Neural cell (in vitro differentiated cells): ENCODE results near the gene LMO2.

ENCODE experiments used
- EP300 ChIP-seq: fragments of 450-650 bp; conservative IDR thresholded peaks from 2 replicates; pipeline ENCODE4 v1.6.1; 2014; ENCODE audit warnings: antibody characterized with exemption, mild to moderate bottlenecking, moderate library complexity; ENCODE audit not compliant: poor library complexity, severe bottlenecking
- EZH2 ChIP-seq: fragments of 200-600, 300-800 bp; shearing (Covaris generic), sonication (generic); IDR thresholded peaks from 2 replicates; pipeline ENCODE4 v1.6.1; 2014; ENCODE audit warnings: antibody characterized with exemption, low read length, borderline replicate concordance, mild to moderate bottlenecking; ENCODE audit not compliant: insufficient read depth, poor library complexity, severe bottlenecking
- MXI1 ChIP-seq: fragments of 450-650 bp; conservative IDR thresholded peaks from 2 replicates; pipeline ENCODE4 v1.6.1; 2014; ENCODE audit warnings: antibody characterized with exemption, mild to moderate bottlenecking; ENCODE audit not compliant: poor library complexity, severe bottlenecking
- POLR2AphosphoS5 ChIP-seq: IDR thresholded peaks from 2 replicates; pipeline ENCODE4 v1.6.1; 2012
- RAD21 ChIP-seq: fragments of 450-650 bp; conservative IDR thresholded peaks from 2 replicates; pipeline ENCODE4 v1.6.1; 2014; ENCODE audit warnings: antibody characterized with exemption, mild to moderate bottlenecking, moderate library complexity
- SMC3 ChIP-seq: fragments of 450-650 bp; conservative IDR thresholded peaks from 2 replicates; pipeline ENCODE4 v1.6.1; 2014; ENCODE audit warnings: antibody characterized with exemption, mild to moderate bottlenecking, moderate library complexity; ENCODE audit not compliant: poor library complexity
- TAF1 ChIP-seq: IDR thresholded peaks from 2 replicates; pipeline ENCODE4 v1.6.1; 2012; ENCODE audit warnings: low read depth
- TF ChIP-seq, protein P1 (sequence below): fragments of 450-650 bp; IDR thresholded peaks from 2 replicates; pipeline ENCODE4 v1.5.1; 2014; ENCODE audit warnings: antibody characterized with exemption, mild to moderate bottlenecking, moderate library complexity; ENCODE audit not compliant: poor library complexity, severe bottlenecking
- TF ChIP-seq, protein P2 (sequence below): IDR thresholded peaks from 2 replicates; pipeline ENCODE4 v1.6.1; 2012; ENCODE audit warnings: borderline replicate concordance

DNA sequence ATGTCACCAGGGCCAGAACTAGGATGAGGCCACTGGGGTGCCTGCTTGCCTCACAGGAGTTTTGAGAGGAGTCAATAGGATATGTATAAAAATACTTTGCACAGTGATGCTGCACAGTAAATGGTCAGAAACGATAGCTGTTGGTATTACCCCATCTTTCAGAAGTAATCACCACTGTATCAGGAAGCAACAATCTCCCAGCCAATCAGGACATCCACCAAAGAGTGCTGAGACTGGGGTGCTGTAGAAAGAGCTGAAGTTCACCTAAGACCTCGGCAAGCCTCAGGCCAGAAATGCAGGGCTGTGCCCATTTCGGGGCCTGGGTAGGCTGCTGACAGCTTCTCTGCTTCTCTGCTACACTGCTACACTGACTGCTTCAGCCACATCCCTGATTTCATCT lies 17.4 kb downstream of the LMO2 start:
- TF ChIP-seq, protein P1, sequence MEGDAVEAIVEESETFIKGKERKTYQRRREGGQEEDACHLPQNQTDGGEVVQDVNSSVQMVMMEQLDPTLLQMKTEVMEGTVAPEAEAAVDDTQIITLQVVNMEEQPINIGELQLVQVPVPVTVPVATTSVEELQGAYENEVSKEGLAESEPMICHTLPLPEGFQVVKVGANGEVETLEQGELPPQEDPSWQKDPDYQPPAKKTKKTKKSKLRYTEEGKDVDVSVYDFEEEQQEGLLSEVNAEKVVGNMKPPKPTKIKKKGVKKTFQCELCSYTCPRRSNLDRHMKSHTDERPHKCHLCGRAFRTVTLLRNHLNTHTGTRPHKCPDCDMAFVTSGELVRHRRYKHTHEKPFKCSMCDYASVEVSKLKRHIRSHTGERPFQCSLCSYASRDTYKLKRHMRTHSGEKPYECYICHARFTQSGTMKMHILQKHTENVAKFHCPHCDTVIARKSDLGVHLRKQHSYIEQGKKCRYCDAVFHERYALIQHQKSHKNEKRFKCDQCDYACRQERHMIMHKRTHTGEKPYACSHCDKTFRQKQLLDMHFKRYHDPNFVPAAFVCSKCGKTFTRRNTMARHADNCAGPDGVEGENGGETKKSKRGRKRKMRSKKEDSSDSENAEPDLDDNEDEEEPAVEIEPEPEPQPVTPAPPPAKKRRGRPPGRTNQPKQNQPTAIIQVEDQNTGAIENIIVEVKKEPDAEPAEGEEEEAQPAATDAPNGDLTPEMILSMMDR = no peak
- TF ChIP-seq EP300 (no peak), POLR2AphosphoS5 (no peak), MXI1 (no peak), EZH2 (no peak), RAD21 (no peak), SMC3 (no peak), TAF1 (no peak)
- TF ChIP-seq, protein P2, sequence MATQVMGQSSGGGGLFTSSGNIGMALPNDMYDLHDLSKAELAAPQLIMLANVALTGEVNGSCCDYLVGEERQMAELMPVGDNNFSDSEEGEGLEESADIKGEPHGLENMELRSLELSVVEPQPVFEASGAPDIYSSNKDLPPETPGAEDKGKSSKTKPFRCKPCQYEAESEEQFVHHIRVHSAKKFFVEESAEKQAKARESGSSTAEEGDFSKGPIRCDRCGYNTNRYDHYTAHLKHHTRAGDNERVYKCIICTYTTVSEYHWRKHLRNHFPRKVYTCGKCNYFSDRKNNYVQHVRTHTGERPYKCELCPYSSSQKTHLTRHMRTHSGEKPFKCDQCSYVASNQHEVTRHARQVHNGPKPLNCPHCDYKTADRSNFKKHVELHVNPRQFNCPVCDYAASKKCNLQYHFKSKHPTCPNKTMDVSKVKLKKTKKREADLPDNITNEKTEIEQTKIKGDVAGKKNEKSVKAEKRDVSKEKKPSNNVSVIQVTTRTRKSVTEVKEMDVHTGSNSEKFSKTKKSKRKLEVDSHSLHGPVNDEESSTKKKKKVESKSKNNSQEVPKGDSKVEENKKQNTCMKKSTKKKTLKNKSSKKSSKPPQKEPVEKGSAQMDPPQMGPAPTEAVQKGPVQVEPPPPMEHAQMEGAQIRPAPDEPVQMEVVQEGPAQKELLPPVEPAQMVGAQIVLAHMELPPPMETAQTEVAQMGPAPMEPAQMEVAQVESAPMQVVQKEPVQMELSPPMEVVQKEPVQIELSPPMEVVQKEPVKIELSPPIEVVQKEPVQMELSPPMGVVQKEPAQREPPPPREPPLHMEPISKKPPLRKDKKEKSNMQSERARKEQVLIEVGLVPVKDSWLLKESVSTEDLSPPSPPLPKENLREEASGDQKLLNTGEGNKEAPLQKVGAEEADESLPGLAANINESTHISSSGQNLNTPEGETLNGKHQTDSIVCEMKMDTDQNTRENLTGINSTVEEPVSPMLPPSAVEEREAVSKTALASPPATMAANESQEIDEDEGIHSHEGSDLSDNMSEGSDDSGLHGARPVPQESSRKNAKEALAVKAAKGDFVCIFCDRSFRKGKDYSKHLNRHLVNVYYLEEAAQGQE = no peak
